Ovary (tissue), 9 donors: Measurements from ENCODE around the gene C19orf81. TPM values are rescaled to one million over a fixed set of nuclear protein-coding genes. Genes with fewer than 3 reads are reported as not detected.
A peak's percentile ranks its signal among the peaks of the same experiment; 100 is the strongest.

Experiments used
- DNase-seq, 5 donors: peaks; one replicate each; pipeline ENCODE4 v3.0.0-alpha.2; 2019 to 2020
- H3K27ac ChIP-seq, 2 donors: fragments of 200-600 bp; one replicate each; pipeline versions ENCODE4 v1.5.1 to v1.8.0; 2019 to 2022
- H3K27me3 ChIP-seq: fragments of 200-600 bp; one replicate; pipeline ENCODE4 v1.8.0; 2022
- H3K36me3 ChIP-seq: fragments of 200-600 bp; sonication (generic); one replicate; pipeline ENCODE4 v1.5.1; 2019
- H3K4me1 ChIP-seq: one replicate; pipeline ENCODE4 v1.8.1; 2013; ENCODE audit warnings: mild to moderate bottlenecking, moderate library complexity; ENCODE audit not compliant: insufficient read depth
- H3K4me3 ChIP-seq: fragments of 200-600 bp; sonication (generic); one replicate; pipeline ENCODE4 v1.5.1; 2017
- H3K9me3 ChIP-seq, 2 donors: fragments of 200-600 bp in 1 of 2; sonication (generic) in 1 of 2; one replicate each; pipeline versions ENCODE4 v1.5.1 to v1.8.1; 2013 to 2019; ENCODE audit warnings: mild to moderate bottlenecking in 1 of 2, moderate library complexity in 1 of 2
- EP300 ChIP-seq: sonication (generic); formaldehyde crosslinking; IDR thresholded peaks from one replicate; pipeline ENCODE4 v1.6.1; 2017; ENCODE audit warnings: antibody characterized with exemption
- POLR2A ChIP-seq: fragments of 450-650 bp; IDR thresholded peaks from one replicate; pipeline ENCODE4 v1.6.1; 2017; ENCODE audit warnings: antibody characterized with exemption, mild to moderate bottlenecking, moderate library complexity
- WGBS, 3 donors: extraction: QIAGEN DNeasy Blood & Tissue Kit in 1 of 3; methylation state at CpG; one replicate each; pipeline versions ENCODE4 v1.1.5 to v1.1.7; 2013 to 2017; 5-methylcytosine and 5-hydroxymethylcytosine counted together
- intact Hi-C, 4 donors: fragments of 100-400 bp; cut with DNase I; formaldehyde crosslinking; loops; one replicate each; pipeline versions ENCODE4 v1.11.0 to v1.15.1; 2022 to 2023
- polyA plus RNA-seq, 2 donors: library from polyadenylated mRNA; stranded (reverse); fragments of 200-250 nt in 1 of 2; fragments of 350-450 nt in 1 of 2; fragmentation: Illumina TruSeq in 1 of 2; extraction: RNeasy Lipid Tissue Mini Kit (QIAGEN cat#74804) in 1 of 2; gene quantifications; one replicate each; pipeline ENCODE4 v1.2.3, GENCODE V29; 2013 to 2014
- total RNA-seq, 7 donors: library from RNA; depleted of rRNA in 2 of 7; stranded (reverse); fragments of >200 nt in 2 of 7; fragmentation: NEBNext Ultra II Directional in 3 of 7; extraction: Animal tissue kit (Norgen Biotek cat#: 25700) in 3 of 7; gene quantifications; one replicate each; pipeline versions ENCODE4 v1.1.0 to v1.2.4, GENCODE V29; 2016 to 2023
- TF ChIP-seq, protein P1 (sequence below), 3 donors: fragments of 450-650 bp in 2 of 3; fragments of 200-600 bp in 1 of 3; IDR thresholded peaks; one replicate each; pipeline versions ENCODE4 v1.5.1 to v1.8.0; 2016 to 2022; ENCODE audit warnings: antibody characterized with exemption in 3 of 3, mild to moderate bottlenecking in 1 of 3
- donor health status: DM: no; HTN: no; CAD: no; lungs with moderate emphysema.
- donor health status: DM: no; HTN: no; CAD: no.
- donor health status: Bipolar disorder and iron deficiency.
- donor health status: DM: yes; HTN: yes; CAD: no.
- donor health status: DM: no; HTN: no; CAD: no.
- donor health status: DM: yes; HTN: yes; CAD: no.

The C19orf81 gene
- total and polyA plus RNA-seq, 9 donors: 1.1 to 12.6 (median 2.1) TPM; not detected in 5

DNA sequence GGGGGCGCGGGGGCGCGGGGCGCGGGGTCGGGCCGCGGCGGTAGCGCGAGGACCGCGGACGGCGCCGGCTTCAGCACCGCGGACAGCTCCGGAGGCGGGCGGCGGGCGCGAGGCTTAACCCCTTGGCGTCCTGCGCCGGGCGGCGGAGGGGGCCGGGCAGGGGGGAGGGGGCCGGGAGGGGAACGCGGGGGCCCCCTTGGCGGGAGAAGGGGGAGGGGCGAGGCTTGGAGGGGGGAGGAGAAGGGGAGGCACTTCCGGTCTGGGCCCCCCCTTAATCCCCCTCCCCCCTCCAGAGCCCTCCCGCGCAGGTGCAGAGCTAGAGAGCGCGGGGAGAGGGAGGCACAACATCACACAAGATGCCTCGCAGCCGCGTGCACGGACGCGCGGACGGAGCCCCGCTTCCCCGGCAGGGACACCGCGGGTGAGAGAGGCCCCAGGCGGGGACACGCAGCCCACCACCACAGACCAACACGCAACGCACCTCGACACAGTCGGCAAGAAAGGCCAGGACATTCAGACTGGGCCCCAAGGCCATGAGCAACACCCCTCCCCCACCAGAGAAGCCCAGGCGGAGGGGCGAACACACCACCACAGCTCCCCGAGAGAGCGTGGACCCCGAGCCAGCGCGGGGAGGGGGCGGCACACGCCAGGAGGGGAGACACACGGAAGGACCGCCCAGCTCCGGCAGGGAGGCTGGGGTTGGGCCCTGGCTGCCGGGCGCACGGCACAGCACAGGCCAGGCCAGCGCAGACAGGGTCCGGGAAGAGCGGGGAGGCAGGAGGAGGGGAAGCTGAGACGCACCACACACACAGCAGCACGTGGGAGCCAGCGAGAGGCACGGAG lies 46.2 kb downstream of the C19orf81 start:
- DNase-seq: peak in 2 of 5 donors; percentile 46 to 47
- H3K27me3 ChIP-seq: no peaks in the 10 kb centered on the region
- no peaks in the 10 kb centered on the region for H3K36me3 ChIP-seq
- TF ChIP-seq POLR2A: no peak
- WGBS, 3 donors: 1 to 4% (median 2%) methylated on average over 29 to 79 of the region's 81 CpGs
- H3K9me3 ChIP-seq: no peaks in the 10 kb centered on the region
- H3K27ac ChIP-seq: no peak overlapping the region
- no peaks in the 10 kb centered on the region for H3K4me1 ChIP-seq
- no peak overlapping the region for H3K4me3 ChIP-seq
- intact Hi-C loops: no loop called here

DNA sequence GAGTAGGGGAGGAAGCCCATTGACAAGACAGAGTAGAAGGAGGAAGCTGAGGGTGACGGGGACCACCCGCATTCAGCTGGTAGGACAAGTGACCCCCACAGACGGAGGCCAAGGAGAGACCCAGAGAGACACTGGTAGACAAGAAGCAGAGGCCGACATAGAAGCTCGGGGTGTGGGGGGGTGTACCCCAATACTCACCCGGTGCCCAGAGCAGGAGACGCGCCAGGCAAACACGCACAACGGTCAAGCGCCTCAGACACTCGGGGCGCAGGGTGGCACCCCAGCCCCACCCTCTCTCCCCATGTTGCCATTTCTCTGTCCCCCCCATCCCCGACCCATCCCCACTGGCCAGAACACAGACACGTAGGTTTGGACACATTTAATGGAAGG lies 46.8 kb downstream of the C19orf81 start:
- Histone ChIP-seq H3K27ac (no peak overlapping the region), H3K4me3 (no peak overlapping the region), H3K9me3 (no peaks in the 10 kb centered on the region), H3K27me3 (no peaks in the 10 kb centered on the region), H3K4me1 (no peaks in the 10 kb centered on the region), H3K36me3 (no peaks in the 10 kb centered on the region)
- intact Hi-C loops: no loop called here
- 42 to 50% (median 45%) methylated on average over 15 of the region's 15 CpGs for WGBS, 3 donors
- TF ChIP-seq POLR2A: no peak
- TF ChIP-seq, protein P1, sequence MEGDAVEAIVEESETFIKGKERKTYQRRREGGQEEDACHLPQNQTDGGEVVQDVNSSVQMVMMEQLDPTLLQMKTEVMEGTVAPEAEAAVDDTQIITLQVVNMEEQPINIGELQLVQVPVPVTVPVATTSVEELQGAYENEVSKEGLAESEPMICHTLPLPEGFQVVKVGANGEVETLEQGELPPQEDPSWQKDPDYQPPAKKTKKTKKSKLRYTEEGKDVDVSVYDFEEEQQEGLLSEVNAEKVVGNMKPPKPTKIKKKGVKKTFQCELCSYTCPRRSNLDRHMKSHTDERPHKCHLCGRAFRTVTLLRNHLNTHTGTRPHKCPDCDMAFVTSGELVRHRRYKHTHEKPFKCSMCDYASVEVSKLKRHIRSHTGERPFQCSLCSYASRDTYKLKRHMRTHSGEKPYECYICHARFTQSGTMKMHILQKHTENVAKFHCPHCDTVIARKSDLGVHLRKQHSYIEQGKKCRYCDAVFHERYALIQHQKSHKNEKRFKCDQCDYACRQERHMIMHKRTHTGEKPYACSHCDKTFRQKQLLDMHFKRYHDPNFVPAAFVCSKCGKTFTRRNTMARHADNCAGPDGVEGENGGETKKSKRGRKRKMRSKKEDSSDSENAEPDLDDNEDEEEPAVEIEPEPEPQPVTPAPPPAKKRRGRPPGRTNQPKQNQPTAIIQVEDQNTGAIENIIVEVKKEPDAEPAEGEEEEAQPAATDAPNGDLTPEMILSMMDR (IDR thresholded peaks at IDR 0.05): no peak
- TF ChIP-seq EP300: no peak
- DNase-seq: no peak

DNA sequence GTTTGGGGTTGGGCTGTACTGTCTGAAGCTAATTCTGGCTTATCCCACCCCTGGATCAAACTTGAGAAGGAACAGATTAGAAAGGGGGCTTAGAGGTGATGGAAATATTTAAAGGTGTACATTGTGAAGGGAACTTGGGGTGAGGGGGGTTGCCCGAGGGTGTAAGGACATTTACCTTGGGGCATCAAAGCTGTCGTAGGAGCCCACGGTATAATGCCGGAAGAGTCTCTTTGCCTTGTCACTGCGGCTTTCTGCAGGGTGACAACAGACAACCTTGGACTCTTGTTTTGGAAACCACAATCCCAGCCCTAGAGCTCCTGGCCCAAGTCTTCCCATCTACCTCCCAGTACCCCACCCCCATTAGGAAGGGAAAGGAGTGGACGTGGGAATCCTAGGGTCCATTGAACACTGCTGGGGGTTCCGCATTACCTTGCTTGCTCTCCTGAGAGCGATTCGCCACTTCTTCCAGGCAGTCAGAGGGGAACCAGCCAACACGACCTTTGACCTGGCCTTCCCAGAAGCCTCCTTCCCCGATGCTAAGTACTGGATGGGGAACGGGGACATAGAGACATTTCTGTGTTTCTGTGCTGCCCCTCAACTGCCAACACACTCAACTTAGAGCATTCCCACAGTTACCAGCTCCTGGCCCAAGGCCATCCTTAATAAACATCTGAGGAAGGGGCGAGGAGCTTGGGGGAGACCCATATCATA lies 48.3 kb downstream of the C19orf81 start:
- TF ChIP-seq POLR2A (no peak), EP300 (no peak)
- TF ChIP-seq, protein P1 (IDR thresholded peaks at IDR 0.05): no peak
- no peak for DNase-seq

DNA sequence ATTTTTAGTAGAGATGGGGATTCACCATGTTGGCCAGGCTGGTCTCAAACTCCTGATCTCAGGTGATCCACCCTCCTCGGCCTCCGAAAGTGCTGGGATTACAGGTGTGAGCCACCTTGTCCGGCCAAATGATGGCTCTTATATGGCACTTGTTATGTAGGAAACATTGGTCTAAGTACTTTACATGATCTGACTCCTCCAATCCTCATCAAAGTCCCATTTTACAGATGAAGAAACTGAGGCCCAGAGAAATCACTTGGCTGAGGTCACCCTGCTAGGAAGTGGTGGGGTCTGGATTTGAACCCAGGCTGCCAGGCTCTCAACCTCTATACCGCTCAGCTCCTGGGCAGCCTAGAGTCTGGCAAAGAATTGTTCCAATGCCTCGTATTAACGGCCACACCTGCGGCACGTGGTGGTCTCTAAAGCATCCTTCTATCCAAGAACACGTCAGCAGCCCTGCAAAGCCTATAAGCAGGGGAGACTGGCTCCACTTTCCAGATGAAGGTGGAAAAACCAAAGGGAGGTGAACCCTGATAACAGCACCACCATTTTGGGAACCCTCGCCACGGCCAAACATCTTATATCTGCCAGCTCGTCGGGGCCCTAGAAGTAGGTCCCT lies 52.2 kb downstream of the C19orf81 start:
- Histone ChIP-seq H3K9me3 (no peaks in the 10 kb centered on the region), H3K27me3 (no peaks in the 10 kb centered on the region), H3K4me1 (no peaks in the 10 kb centered on the region), H3K27ac (no peak overlapping the region), H3K36me3 (no peaks in the 10 kb centered on the region), H3K4me3 (no peak overlapping the region)
- TF ChIP-seq EP300 (no peak), POLR2A (no peak)
- TF ChIP-seq, protein P1 (IDR thresholded peaks at IDR 0.05): no peak
- intact Hi-C loops: no loop called here
- DNase-seq: no peak
- 91 to 94% (median 93%) methylated on average over 13 of the region's 13 CpGs for WGBS, 3 donors

More for the DNA sequence above, 48.3 kb downstream of the C19orf81 start:
- H3K36me3 ChIP-seq: no peaks in the 10 kb centered on the region
- 70 to 74% (median 71%) methylated on average over 13 of the region's 13 CpGs for WGBS, 3 donors
- intact Hi-C loops: no loop called here
- H3K27me3 ChIP-seq: no peaks in the 10 kb centered on the region
- H3K4me3 ChIP-seq: no peak overlapping the region
- H3K27ac ChIP-seq: no peak overlapping the region
- no peaks in the 10 kb centered on the region for H3K9me3 ChIP-seq
- H3K4me1 ChIP-seq: no peaks in the 10 kb centered on the region
